Breast epithelium (tissue), 4 donors: ENCODE data around the gene DYRK3. TPM values are rescaled to one million over a fixed set of nuclear protein-coding genes. Genes with fewer than 3 reads are reported as not detected.

Experiments
- DNase-seq, 2 donors: peaks; one replicate each; pipeline ENCODE4 v3.0.0-alpha.2; 2019; ENCODE audit warnings: low spot score in 2 of 2
- H3K27ac ChIP-seq, 2 donors: fragments of 200-600 bp; sonication (generic) in 1 of 2; one replicate each; pipeline ENCODE4 v1.5.1; 2016 to 2019; ENCODE audit warnings: mild to moderate bottlenecking in 1 of 2
- H3K27me3 ChIP-seq, 2 donors: fragments of 200-600 bp; sonication (generic) in 1 of 2; one replicate each; pipeline versions ENCODE4 v1.5.1 to v1.6.0; 2017 to 2019; ENCODE audit warnings: control low read depth in 1 of 2, mild to moderate bottlenecking in 1 of 2
- H3K36me3 ChIP-seq: fragments of 200-600 bp; one replicate; pipeline ENCODE4 v1.5.1; 2019
- H3K4me1 ChIP-seq, 2 donors: fragments of 200-600 bp; sonication (generic); one replicate each; pipeline ENCODE4 v1.5.1; 2016 to 2019; ENCODE audit warnings: control low read depth in 1 of 2
- H3K4me3 ChIP-seq, 3 donors: fragments of 200-600 bp; sonication (generic); 1 replicate in 2 of 3; 2 replicates in 1 of 3; pipeline ENCODE4 v1.5.1; 2016 to 2019; ENCODE audit warnings: mild to moderate bottlenecking in 3 of 3, moderate library complexity in 2 of 3
- H3K9me3 ChIP-seq, 2 donors: fragments of 200-600 bp; sonication (generic) in 1 of 2; one replicate each; pipeline ENCODE4 v1.5.1; 2016 to 2019; ENCODE audit warnings: control low read depth in 1 of 2
- CTCF ChIP-seq, 3 donors: fragments of 450-650 bp; IDR thresholded peaks; one replicate each; pipeline ENCODE4 v1.5.1; 2016 to 2017; ENCODE audit warnings: antibody characterized with exemption in 3 of 3, mild to moderate bottlenecking in 3 of 3, moderate library complexity in 3 of 3
- POLR2A ChIP-seq: fragments of 450-650 bp; IDR thresholded peaks from one replicate; pipeline ENCODE4 v1.6.1; 2016; ENCODE audit warnings: antibody characterized with exemption, mild to moderate bottlenecking, moderate library complexity
- POLR2AphosphoS5 ChIP-seq, 3 donors: sonication (generic); formaldehyde crosslinking; IDR thresholded peaks; one replicate each; pipeline ENCODE4 v1.6.1; 2017; ENCODE audit warnings: antibody characterized with exemption in 3 of 3
- intact Hi-C: fragments of 100-400 bp; cut with DNase I; formaldehyde crosslinking; loops from one replicate; pipeline ENCODE4 v1.15.1; 2023; ENCODE audit warnings: low total_unique reads
- total RNA-seq, 3 donors: library from RNA; depleted of rRNA; stranded (reverse); fragments of >200 nt; gene quantifications; one replicate each; pipeline ENCODE4 v1.1.0, GENCODE V29; 2016

The DYRK3 gene
- total RNA-seq, 3 donors from 2014 or later: 7.8 to 39.4 (median 14.1) TPM

- intact Hi-C loops: no loop called here
- no peak for TF ChIP-seq CTCF (IDR thresholded peaks at IDR 0.05)
- TF ChIP-seq POLR2A: no peak
- no peak for TF ChIP-seq POLR2AphosphoS5 (IDR thresholded peaks at IDR 0.05)
- Histone ChIP-seq H3K27ac (no peak overlapping the region), H3K4me3 (no peak overlapping the region), H3K9me3 (no peaks in the 10 kb centered on the region), H3K4me1 (peaks cover 0 to 20% of the 10 kb centered on the region in 2 donors), H3K27me3 (no peaks in the 10 kb centered on the region), H3K36me3 (no peaks in the 10 kb centered on the region)
- DNase-seq: no peak
These were observed 43.2 kb downstream of the DYRK3 start for GRCh38 chr1:206678490-206678889.

- no peak for TF ChIP-seq POLR2AphosphoS5 (IDR thresholded peaks at IDR 0.05)
- TF ChIP-seq CTCF (IDR thresholded peaks at IDR 0.05): no peak
- no peak for TF ChIP-seq POLR2A
- H3K27ac ChIP-seq: no peak overlapping the region
- DNase-seq: no peak
- H3K9me3 ChIP-seq: no peaks in the 10 kb centered on the region
- no peaks in the 10 kb centered on the region for H3K36me3 ChIP-seq
- H3K4me1 ChIP-seq: peaks cover 0 to 13% of the 10 kb centered on the region in 2 donors
- no peaks in the 10 kb centered on the region for H3K27me3 ChIP-seq
- H3K4me3 ChIP-seq: no peak overlapping the region
- intact Hi-C loops: no loop called here
These were observed 44.4 kb downstream of the DYRK3 start for GRCh38 chr1:206679738-206680211.

GRCh38 chr1:206680279-206680678 is 44.9 kb downstream of the DYRK3 start:
- H3K27ac ChIP-seq: no peak overlapping the region
- H3K9me3 ChIP-seq: no peaks in the 10 kb centered on the region
- no peak overlapping the region for H3K4me3 ChIP-seq
- no peaks in the 10 kb centered on the region for H3K36me3 ChIP-seq
- DNase-seq: no peak
- intact Hi-C loops: no loop called here
- H3K27me3 ChIP-seq: no peaks in the 10 kb centered on the region
- TF ChIP-seq POLR2AphosphoS5 (IDR thresholded peaks at IDR 0.05) (no peak), POLR2A (no peak), CTCF (IDR thresholded peaks at IDR 0.05) (no peak)
- peaks cover 0 to 8% of the 10 kb centered on the region in 2 donors for H3K4me1 ChIP-seq

- Histone ChIP-seq H3K9me3 (no peaks in the 10 kb centered on the region), H3K27ac (no peak overlapping the region), H3K4me1 (no peaks in the 10 kb centered on the region), H3K27me3 (no peaks in the 10 kb centered on the region), H3K4me3 (no peak overlapping the region), H3K36me3 (no peaks in the 10 kb centered on the region)
- TF ChIP-seq POLR2AphosphoS5 (IDR thresholded peaks at IDR 0.05) (no peak), POLR2A (no peak), CTCF (IDR thresholded peaks at IDR 0.05) (no peak)
- no peak for DNase-seq
- intact Hi-C loops: no loop called here
These were observed 46.0 kb downstream of the DYRK3 start for GRCh38 chr1:206681359-206681758.

- intact Hi-C loops: no loop called here
- Histone ChIP-seq H3K9me3 (no peaks in the 10 kb centered on the region), H3K27ac (no peak overlapping the region), H3K4me3 (no peak overlapping the region), H3K4me1 (peaks cover 0 to 2% of the 10 kb centered on the region in 2 donors), H3K36me3 (no peaks in the 10 kb centered on the region), H3K27me3 (no peaks in the 10 kb centered on the region)
- no peak for TF ChIP-seq CTCF (IDR thresholded peaks at IDR 0.05)
- no peak for TF ChIP-seq POLR2A
- no peak for TF ChIP-seq POLR2AphosphoS5 (IDR thresholded peaks at IDR 0.05)
- DNase-seq: no peak
These were observed 46.8 kb downstream of the DYRK3 start for GRCh38 chr1:206682111-206682510.
